K562 (cell line): ENCODE data around the gene KIF17. TPM values are rescaled to one million over a fixed set of nuclear protein-coding genes. Genes with fewer than 3 reads are reported as not detected.

Experiments used
- CBX8 ChIP-seq: fragments of 200-600 bp; sonication (generic); IDR thresholded peaks from 2 replicates; pipeline ENCODE4 v1.6.1; 2012; ENCODE audit warnings: borderline replicate concordance, mixed run types, low read depth, mild to moderate bottlenecking, moderate library complexity, mixed read lengths, low read length, control low read depth, inconsistent platforms; ENCODE audit not compliant: poor library complexity, severe bottlenecking; ENCODE audit errors: extremely low read depth
- CREM ChIP-seq: IDR thresholded peaks from 2 replicates; pipeline ENCODE4 v1.6.1; 2014; ENCODE audit warnings: antibody characterized with exemption, low read depth
- CXXC5 ChIP-seq: fragments of 250-450 bp; sonication (Bioruptor Pico); IDR thresholded peaks from 2 replicates; pipeline ENCODE4 v1.8.0; 2022; ENCODE audit warnings: inconsistent platforms, mild to moderate bottlenecking, moderate library complexity
- DNMT1 ChIP-seq: fragments of 450-650 bp; IDR thresholded peaks from 2 replicates; pipeline ENCODE4 v1.6.1; 2016; ENCODE audit warnings: antibody characterized with exemption, mild to moderate bottlenecking
- DPF2 ChIP-seq: fragments of 450-650 bp; IDR thresholded peaks from 2 replicates; pipeline ENCODE4 v1.6.1; 2016
- HDAC8 ChIP-seq: fragments of 450-650 bp; IDR thresholded peaks from 2 replicates; pipeline ENCODE4 v1.6.1; 2016; ENCODE audit warnings: mild to moderate bottlenecking, missing genetic modification characterization, moderate library complexity, missing compliant biosample characterization
- HIVEP1 ChIP-seq: fragments of 250-450 bp; sonication (Bioruptor Pico); IDR thresholded peaks from 2 replicates; pipeline ENCODE4 v1.4.0; 2020; ENCODE audit warnings: mild to moderate bottlenecking
- JUN ChIP-seq, 2 experiments: sonication (generic) in 1 of 2; formaldehyde crosslinking in 1 of 2; IDR thresholded peaks; 2 replicates each; pipeline versions ENCODE4 v1.6.1 to v1.8.0; 2012 to 2022; ENCODE audit warnings: borderline replicate concordance in 2 of 2, mild to moderate bottlenecking in 2 of 2, improper control_type of control experiment in 1 of 2, low read depth in 1 of 2, low read length in 1 of 2, missing genetic modification reagents in 1 of 2
- JUNB ChIP-seq: fragments of 450-650 bp; formaldehyde crosslinking; conservative IDR thresholded peaks from 2 replicates; pipeline ENCODE4 v1.4.0; 2020; ENCODE audit warnings: mild to moderate bottlenecking
- RB1 ChIP-seq: fragments of 450-650 bp; IDR thresholded peaks from 2 replicates; pipeline ENCODE4 v1.6.1; 2017; ENCODE audit warnings: low read depth, mild to moderate bottlenecking
- RBFOX2 ChIP-seq: fragments of 200-400 bp; formaldehyde crosslinking; IDR thresholded peaks from 2 replicates; pipeline ENCODE4 v1.6.1; 2017; ENCODE audit warnings: low read depth, mild to moderate bottlenecking, low read length, moderate library complexity
- SMAD2 ChIP-seq: fragments of 150-350 bp; IDR thresholded peaks from 2 replicates; pipeline ENCODE4 v1.6.1; 2014; ENCODE audit warnings: low read depth, mild to moderate bottlenecking, low read length
- SMARCE1 ChIP-seq: fragments of 450-650 bp; IDR thresholded peaks from 2 replicates; pipeline ENCODE4 v1.7.1; 2016; ENCODE audit warnings: mild to moderate bottlenecking
- SP1 ChIP-seq: sonication (generic); formaldehyde crosslinking; IDR thresholded peaks from 2 replicates; pipeline ENCODE4 v1.8.1; 2022; ENCODE audit warnings: mild to moderate bottlenecking, missing genetic modification reagents
- SUPT5H ChIP-seq: fragments of 450-650 bp; IDR thresholded peaks from 2 replicates; pipeline ENCODE4 v1.6.1; 2016
- TAF15 ChIP-seq: fragments of 200-400 bp; formaldehyde crosslinking; IDR thresholded peaks from 2 replicates; pipeline ENCODE4 v1.6.1; 2017; ENCODE audit warnings: mild to moderate bottlenecking, low read depth, low read length, moderate library complexity
- ZNF175 ChIP-seq: fragments of 200-800 bp; sonication (Bioruptor generic); IDR thresholded peaks from 2 replicates; pipeline ENCODE4 v1.6.1; 2016; ENCODE audit warnings: low read depth, mild to moderate bottlenecking, missing genetic modification characterization, missing compliant biosample characterization
- ZNF583 ChIP-seq: fragments of 250-450 bp; sonication (Bioruptor Pico); IDR thresholded peaks from 2 replicates; pipeline ENCODE4 v1.4.0; 2020
- ZNF778 ChIP-seq: fragments of 450-650 bp; formaldehyde crosslinking; IDR thresholded peaks from 2 replicates; pipeline ENCODE4 v1.4.0; 2020; ENCODE audit warnings: mild to moderate bottlenecking, moderate library complexity
- polyA plus RNA-seq, 8 experiments: library from polyadenylated mRNA; depleted of rRNA in 4 of 8; stranded (reverse) in 5 of 8; unstranded in 3 of 8; fragments of >200 nt; fragmentation: Nextera tagmentation in 2 of 8; fragmentation: Illumina TruSeq in 1 of 8; extraction: Ambion mirVana in 2 of 8; extraction: Trizol in 1 of 8; gene quantifications; 2 replicates each; pipeline versions ENCODE4 v1.2.1 to v1.2.3, GENCODE V29; 2011 to 2014; ENCODE audit warnings: inconsistent platforms in 1 of 8, missing spikeins in 1 of 8
- total RNA-seq, 7 experiments: library from RNA; depleted of rRNA in 6 of 7; stranded (reverse); fragments of >200 nt in 6 of 7; fragmentation: Illumina TruSeq in 2 of 7; extraction: Trizol in 2 of 7; gene quantifications; 2 replicates each; pipeline versions ENCODE4 v1.2.1 to v1.2.3, GENCODE V29; 2011 to 2021; ENCODE audit warnings: low replicate concordance in 1 of 7
- TF ChIP-seq, protein P1 (sequence below): fragments of 250-450 bp; sonication (Bioruptor Pico); IDR thresholded peaks from 2 replicates; pipeline ENCODE4 v1.8.0; 2022; ENCODE audit warnings: inconsistent platforms
- TF ChIP-seq, protein P2 (sequence below): fragments of 200-800 bp; sonication (Bioruptor generic); IDR thresholded peaks from 2 replicates; pipeline ENCODE4 v1.6.1; 2017; ENCODE audit warnings: missing genetic modification characterization, missing compliant biosample characterization

The KIF17 gene
- total and polyA plus RNA-seq, 9 of the 15 experiments (the other 6 are each of a cell fraction or from before 2014, with no cell fraction given): 0.04 to 0.47 (median 0.18) TPM; not detected in 5

DNA sequence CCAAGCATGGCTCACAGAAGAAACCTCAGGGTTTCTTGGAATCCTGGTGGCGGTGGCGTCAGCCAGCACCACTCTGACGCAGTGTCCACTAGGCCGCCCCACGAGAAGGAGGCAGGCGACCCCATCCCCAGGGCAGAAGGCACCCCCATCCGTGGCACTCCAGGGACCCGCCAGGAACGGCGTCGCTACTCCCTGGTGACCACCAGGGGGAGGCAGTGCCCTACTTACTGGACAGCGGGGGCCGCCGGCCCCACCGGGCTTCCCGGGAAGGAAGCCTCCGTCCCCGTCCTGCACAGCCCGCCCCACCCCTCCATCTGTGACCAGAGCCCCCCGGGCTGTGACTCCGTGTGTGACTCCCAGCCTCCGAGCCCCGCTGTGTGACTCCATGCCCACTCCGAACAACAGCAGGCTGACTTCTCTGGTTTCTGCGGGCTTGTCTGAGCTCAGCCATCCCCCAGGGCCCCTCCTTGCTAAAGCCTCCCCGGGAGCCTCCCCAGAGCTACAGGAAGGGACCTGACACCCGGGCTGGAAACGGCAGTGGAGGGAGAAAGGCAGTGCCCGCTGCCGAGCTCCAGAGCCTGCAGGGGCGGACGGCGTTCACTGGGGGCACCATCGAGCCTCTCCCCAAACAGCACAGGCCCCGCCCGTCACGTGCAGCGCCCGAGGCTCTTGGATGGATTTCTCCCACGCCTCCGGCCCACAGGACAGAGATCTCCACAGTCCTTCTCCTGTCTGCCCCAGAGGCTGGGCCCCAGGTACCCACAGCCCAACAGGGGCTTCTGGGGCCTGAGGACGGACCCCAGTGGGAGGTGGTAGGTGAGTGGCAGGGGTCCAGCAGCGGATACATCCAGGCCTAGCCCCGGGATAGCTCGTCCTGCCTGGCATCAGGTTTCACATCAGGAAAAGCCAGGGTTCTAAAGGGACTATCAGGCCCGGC, 21.1 kb downstream of the KIF17 start (continued):
- TF ChIP-seq, protein P1, sequence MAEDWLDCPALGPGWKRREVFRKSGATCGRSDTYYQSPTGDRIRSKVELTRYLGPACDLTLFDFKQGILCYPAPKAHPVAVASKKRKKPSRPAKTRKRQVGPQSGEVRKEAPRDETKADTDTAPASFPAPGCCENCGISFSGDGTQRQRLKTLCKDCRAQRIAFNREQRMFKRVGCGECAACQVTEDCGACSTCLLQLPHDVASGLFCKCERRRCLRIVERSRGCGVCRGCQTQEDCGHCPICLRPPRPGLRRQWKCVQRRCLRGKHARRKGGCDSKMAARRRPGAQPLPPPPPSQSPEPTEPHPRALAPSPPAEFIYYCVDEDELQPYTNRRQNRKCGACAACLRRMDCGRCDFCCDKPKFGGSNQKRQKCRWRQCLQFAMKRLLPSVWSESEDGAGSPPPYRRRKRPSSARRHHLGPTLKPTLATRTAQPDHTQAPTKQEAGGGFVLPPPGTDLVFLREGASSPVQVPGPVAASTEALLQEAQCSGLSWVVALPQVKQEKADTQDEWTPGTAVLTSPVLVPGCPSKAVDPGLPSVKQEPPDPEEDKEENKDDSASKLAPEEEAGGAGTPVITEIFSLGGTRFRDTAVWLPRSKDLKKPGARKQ: no peak
- TF ChIP-seq JUN (IDR thresholded peaks at IDR 0.05; ENCODE audit: borderline replicate concordance, low read depth, low read length): peak; percentile 33; the same call in 1 of the 2 replicates
- TF ChIP-seq JUN (CRISPR knock-in tag; IDR thresholded peaks at IDR 0.05; ENCODE audit: borderline replicate concordance): no peak; the same call in 1 of the 2 replicates
- no peak for TF ChIP-seq TAF15
- no peak for TF ChIP-seq HIVEP1 (CRISPR knock-in tag)
- TF ChIP-seq SP1 (CRISPR knock-in tag): peak; percentile 87
- no peak for TF ChIP-seq ZNF778 (CRISPR knock-in tag)
- TF ChIP-seq, protein P2, sequence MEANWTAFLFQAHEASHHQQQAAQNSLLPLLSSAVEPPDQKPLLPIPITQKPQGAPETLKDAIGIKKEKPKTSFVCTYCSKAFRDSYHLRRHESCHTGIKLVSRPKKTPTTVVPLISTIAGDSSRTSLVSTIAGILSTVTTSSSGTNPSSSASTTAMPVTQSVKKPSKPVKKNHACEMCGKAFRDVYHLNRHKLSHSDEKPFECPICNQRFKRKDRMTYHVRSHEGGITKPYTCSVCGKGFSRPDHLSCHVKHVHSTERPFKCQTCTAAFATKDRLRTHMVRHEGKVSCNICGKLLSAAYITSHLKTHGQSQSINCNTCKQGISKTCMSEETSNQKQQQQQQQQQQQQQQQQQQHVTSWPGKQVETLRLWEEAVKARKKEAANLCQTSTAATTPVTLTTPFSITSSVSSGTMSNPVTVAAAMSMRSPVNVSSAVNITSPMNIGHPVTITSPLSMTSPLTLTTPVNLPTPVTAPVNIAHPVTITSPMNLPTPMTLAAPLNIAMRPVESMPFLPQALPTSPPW (CRISPR knock-in tag): peak; percentile 82
- TF ChIP-seq HDAC8 (tag): no peak
- TF ChIP-seq DPF2: no peak
- TF ChIP-seq RB1: peak; percentile 86
- 0 out of 2 replicates have a peak, but pooled peaks have one; percentile 35 for TF ChIP-seq ZNF175 (CRISPR knock-in tag)
- TF ChIP-seq SMARCE1: 0 out of 2 replicates have a peak, but pooled peaks have one; percentile 16
- TF ChIP-seq ZNF583 (CRISPR knock-in tag): no peak
- TF ChIP-seq CBX8: no peak
- TF ChIP-seq RBFOX2: peak; percentile 47; the same call in 1 of the 2 replicates
- peak; percentile 82 for TF ChIP-seq CXXC5
- no peak for TF ChIP-seq SUPT5H
- TF ChIP-seq CREM: peak; percentile 67
- no peak for TF ChIP-seq SMAD2
- TF ChIP-seq JUNB (CRISPR knock-in tag): no peak
- no peak for TF ChIP-seq DNMT1
